ENCODE results near the gene CDC14A. TPM values are rescaled to one million over a fixed set of nuclear protein-coding genes. Genes with fewer than 3 reads are reported as not detected.

Gene CDC14A
- total RNA-seq, 2 experiments from 2014 or later = 4.9 to 7.2 TPM

- POLR2A ChIA-PET = interaction anchor here (0.9 kb wide), 1 partner anchor 24 kb away, joined by 5 read pairs; no protein-coding TSS in a partner anchor
- intact Hi-C loops (cut with micrococcal nuclease; ENCODE audit: unreplicated experiment) = no loop called here
- no peaks in the 10 kb centered on the region for H3K4me1 ChIP-seq (ENCODE audit: insufficient read depth, low read length, poor library complexity, severe bottlenecking)
- no peaks in the 10 kb centered on the region for H4K20me1 ChIP-seq (ENCODE audit: insufficient read depth, low read length)
- no peaks in the 10 kb centered on the region for H3K79me2 ChIP-seq (ENCODE audit: insufficient read depth, low read depth, low read length)
- H3K4me3 ChIP-seq (ENCODE audit: low read depth, low read length, poor library complexity, severe bottlenecking) = no peak overlapping the region
- no peak for TF ChIP-seq CTCF (conservative IDR thresholded peaks at IDR 0.05; ENCODE audit: low read length)
- TF ChIP-seq EZH2phosphoT487 (IDR thresholded peaks at IDR 0.05; ENCODE audit: borderline replicate concordance, low read depth, low read length) = no peak
- H3K4me2 ChIP-seq (ENCODE audit: low read length) = no peak overlapping the region
- no peak overlapping the region for H2AFZ ChIP-seq (ENCODE audit: low read length)
- no TSS peak for BruUV-seq (replicated peaks)
- no peak overlapping the region for H3K27ac ChIP-seq (ENCODE audit: low read depth, low read length, poor library complexity, severe bottlenecking)
- H3K9me3 ChIP-seq (ENCODE audit: low read length) = no peaks in the 10 kb centered on the region
- no peak for DNase-seq (ENCODE audit: low spot score)
- CTCF ChIA-PET (ENCODE audit: unreplicated experiment) = no interaction called here
- no peaks in the 10 kb centered on the region for H3K36me3 ChIP-seq (ENCODE audit: insufficient read depth, low read length)
- H3K9me2 ChIP-seq (ENCODE audit: insufficient read depth, low read length) = no peaks in the 10 kb centered on the region
Observed at GRCh38 chr1:100377590-100378361, 25.5 kb downstream of the CDC14A start.

GRCh38 chr1:100378956-100379355 is 26.6 kb downstream of the CDC14A start:
- ChIA-PET CTCF (ENCODE audit: unreplicated experiment) (no interaction called here), POLR2A (interaction anchor here (1.0 kb wide), 1 partner anchor 8 kb away, joined by 3 read pairs; no protein-coding TSS in a partner anchor)
- no peaks in the 10 kb centered on the region for H3K4me1 ChIP-seq (ENCODE audit: insufficient read depth, low read length, poor library complexity, severe bottlenecking)
- no peaks in the 10 kb centered on the region for H3K36me3 ChIP-seq (ENCODE audit: insufficient read depth, low read length)
- DNase-seq (ENCODE audit: low spot score) = no peak
- no TSS peak for BruUV-seq (replicated peaks)
- H3K9me3 ChIP-seq (ENCODE audit: low read length) = no peaks in the 10 kb centered on the region
- TF ChIP-seq CTCF (conservative IDR thresholded peaks at IDR 0.05; ENCODE audit: low read length) (no peak), EZH2phosphoT487 (IDR thresholded peaks at IDR 0.05; ENCODE audit: borderline replicate concordance, low read depth, low read length) (no peak)
- H3K27ac ChIP-seq (ENCODE audit: low read depth, low read length, poor library complexity, severe bottlenecking) = no peak overlapping the region
- no peaks in the 10 kb centered on the region for H4K20me1 ChIP-seq (ENCODE audit: insufficient read depth, low read length)
- no peaks in the 10 kb centered on the region for H3K9me2 ChIP-seq (ENCODE audit: insufficient read depth, low read length)
- no peak overlapping the region for H3K4me3 ChIP-seq (ENCODE audit: low read depth, low read length, poor library complexity, severe bottlenecking)
- no peak overlapping the region for H3K4me2 ChIP-seq (ENCODE audit: low read length)
- H3K79me2 ChIP-seq (ENCODE audit: insufficient read depth, low read depth, low read length) = no peaks in the 10 kb centered on the region
- intact Hi-C loops (cut with micrococcal nuclease; ENCODE audit: unreplicated experiment) = no loop called here
- H2AFZ ChIP-seq (ENCODE audit: low read length) = no peak overlapping the region

- TF ChIP-seq CTCF (conservative IDR thresholded peaks at IDR 0.05; ENCODE audit: low read length) = no peak
- TF ChIP-seq EZH2phosphoT487 (IDR thresholded peaks at IDR 0.05; ENCODE audit: borderline replicate concordance, low read depth, low read length) = no peak
- H3K79me2 ChIP-seq (ENCODE audit: insufficient read depth, low read depth, low read length) = no peaks in the 10 kb centered on the region
- intact Hi-C loops (cut with micrococcal nuclease; ENCODE audit: unreplicated experiment) = no loop called here
- H3K4me1 ChIP-seq (ENCODE audit: insufficient read depth, low read length, poor library complexity, severe bottlenecking) = peaks cover 1% of the 10 kb centered on the region
- no peak overlapping the region for H3K4me3 ChIP-seq (ENCODE audit: low read depth, low read length, poor library complexity, severe bottlenecking)
- no peaks in the 10 kb centered on the region for H3K36me3 ChIP-seq (ENCODE audit: insufficient read depth, low read length)
- H3K9me3 ChIP-seq (ENCODE audit: low read length) = no peaks in the 10 kb centered on the region
- no peaks in the 10 kb centered on the region for H4K20me1 ChIP-seq (ENCODE audit: insufficient read depth, low read length)
- no peak overlapping the region for H2AFZ ChIP-seq (ENCODE audit: low read length)
- CTCF ChIA-PET (ENCODE audit: unreplicated experiment) = no interaction called here
- H3K9me2 ChIP-seq (ENCODE audit: insufficient read depth, low read length) = no peaks in the 10 kb centered on the region
- DNase-seq (ENCODE audit: low spot score) = no peak
- POLR2A ChIA-PET = interaction anchor here (0.6 to 0.7 kb wide), 3 partner anchors 20 to 972 kb away, joined by 3 to 5 read pairs (median 3); no protein-coding TSS in a partner anchor
- BruUV-seq (replicated peaks) = no TSS peak
- no peak overlapping the region for H3K27ac ChIP-seq (ENCODE audit: low read depth, low read length, poor library complexity, severe bottlenecking)
- no peak overlapping the region for H3K4me2 ChIP-seq (ENCODE audit: low read length)
Observed at GRCh38 chr1:100380635-100381034, 28.3 kb downstream of the CDC14A start.
